ENCODE measurements around the gene ITIH3. TPM values are rescaled to one million over a fixed set of nuclear protein-coding genes. Genes with fewer than 3 reads are reported as not detected.

Gene ITIH3
- total and polyA plus RNA-seq, 2 of the 8 experiments (the other 6 are each of a cell fraction or from before 2014, with no cell fraction given): not detected

DNA sequence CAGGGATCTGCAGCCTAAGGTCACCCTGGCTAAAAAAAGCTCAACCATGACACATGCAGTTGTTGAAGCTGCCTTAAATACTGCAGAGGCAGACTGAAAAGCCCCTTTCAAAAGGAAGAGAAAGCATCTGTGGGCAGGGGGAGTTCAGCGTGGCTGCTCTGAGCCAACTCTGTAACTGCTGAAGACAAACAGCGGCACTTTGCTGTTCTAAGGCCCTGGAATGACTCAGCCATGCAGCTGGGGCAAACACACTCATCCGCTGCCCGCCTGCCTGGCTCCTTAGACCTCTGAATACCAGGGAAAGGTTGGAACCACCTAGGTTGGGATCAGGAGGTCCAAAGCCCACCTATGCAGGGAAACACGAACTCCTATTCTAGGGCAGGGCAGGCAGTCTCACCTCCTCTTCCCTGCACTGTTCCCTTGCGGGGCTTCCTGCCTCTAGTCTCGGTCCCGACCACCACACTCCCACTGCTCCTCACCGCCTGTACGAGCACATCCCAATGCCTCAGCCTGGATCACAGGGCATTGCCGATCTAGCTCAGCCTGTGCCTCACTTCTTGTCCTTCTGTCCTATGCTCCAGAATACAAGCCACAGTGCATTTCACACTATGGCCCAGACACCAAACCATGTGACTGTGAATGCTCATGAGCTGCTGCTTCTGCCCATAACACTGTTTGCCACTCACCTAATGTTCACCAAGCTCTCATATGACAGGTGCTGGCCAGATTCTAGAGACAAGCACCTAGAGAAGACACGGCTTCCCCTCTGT, 46.8 kb downstream of the ITIH3 start:
- ChIA-PET POLR2A (ENCODE audit: partially characterized antibody) (no interaction called here), CTCF (ENCODE audit: partially characterized antibody) (interaction anchor here (1.5 to 3.6 kb wide), 5 partner anchors 10 to 188 kb away, joined by 3 to 15 read pairs (median 6); no protein-coding TSS in a partner anchor)
- no peak overlapping the region for H3K23ac ChIP-seq (ENCODE audit: insufficient read length)
- no peak overlapping the region for H3K14ac ChIP-seq (ENCODE audit: insufficient read length)
- H3K27ac ChIP-seq (ENCODE audit: low read depth, low read length): no peak overlapping the region
- no peak overlapping the region for H2AK5ac ChIP-seq (ENCODE audit: low read depth, low read length)
- H3K79me2 ChIP-seq (ENCODE audit: control insufficient read depth in 1 of 2, insufficient read depth in 2 of 2, low read length in 2 of 2): no peaks in the 10 kb centered on the region
- H2BK15ac ChIP-seq (ENCODE audit: low read length): no peak overlapping the region
- H2BK5ac ChIP-seq (ENCODE audit: low read depth, low read length): no peak overlapping the region
- no peak overlapping the region for H3K56ac ChIP-seq (replicated peaks; ENCODE audit: insufficient read length, low read depth, low read length)
- DNase-seq (ENCODE audit: low read depth in 1 of 2, low spot score in 2 of 2) (no peak), FAIRE-seq (no peak)
- H4K8ac ChIP-seq (ENCODE audit: extremely low read depth, insufficient read depth, low read length): no peak overlapping the region; the same call in 1 of the 2 replicates
- peaks cover 0 to 6% of the 10 kb centered on the region in 2 experiments for H4K20me1 ChIP-seq (replicated peaks in 1 of 2; ENCODE audit: control insufficient read depth in 1 of 2, insufficient read depth in 2 of 2, low read length in 2 of 2)
- no peak overlapping the region for H2BK12ac ChIP-seq (ENCODE audit: low read depth, low read length)
- no peak overlapping the region for H4K91ac ChIP-seq (replicated peaks; ENCODE audit: insufficient read length, low read length)
- H3K27me3 ChIP-seq (replicated peaks in 1 of 4; ENCODE audit: control insufficient read depth in 3 of 4, extremely low read depth in 1 of 4, insufficient read depth in 3 of 4, low read length in 3 of 4): no peaks in the 10 kb centered on the region
- TF ChIP-seq SP4 (IDR thresholded peaks at IDR 0.05; ENCODE audit: low read length): no peak
- no peaks in the 10 kb centered on the region; the same call in 1 of the 2 replicates for H3K79me1 ChIP-seq (ENCODE audit: low read depth, low read length)
- no peak overlapping the region for H3K4me3 ChIP-seq (ENCODE audit: extremely low read depth in 1 of 4, insufficient read depth in 2 of 4, low read depth in 3 of 4, low read length in 4 of 4)
- H3K4ac ChIP-seq (replicated peaks; ENCODE audit: insufficient read length, low read depth, low read length): no peak overlapping the region
- no peaks in the 10 kb centered on the region for H3K23me2 ChIP-seq (ENCODE audit: low read depth, low read length)
- H3K9ac ChIP-seq (replicated peaks in 1 of 4; ENCODE audit: extremely low read depth in 1 of 4, low read depth in 3 of 4, low read length in 3 of 4): no peak overlapping the region
- no peak overlapping the region for H2AFZ ChIP-seq (ENCODE audit: low read length)
- no peak overlapping the region for H2BK120ac ChIP-seq (replicated peaks; ENCODE audit: low read depth, low read length)
- H3K9me3 ChIP-seq (ENCODE audit: insufficient read depth in 2 of 2, low read depth in 1 of 2, low read length in 1 of 2): no peaks in the 10 kb centered on the region
- H2BK20ac ChIP-seq (ENCODE audit: low read length): no peak overlapping the region
- no peak overlapping the region for H3K18ac ChIP-seq (ENCODE audit: extremely low read depth, low read length)
- no peaks in the 10 kb centered on the region for H3K4me1 ChIP-seq (replicated peaks in 1 of 4; ENCODE audit: control insufficient read depth in 3 of 4, insufficient read depth in 4 of 4, low read length in 3 of 4)
- no peak overlapping the region for H3K4me2 ChIP-seq (ENCODE audit: insufficient read depth in 1 of 2, low read depth in 2 of 2, low read length in 2 of 2)
- peaks cover 0 to 5% (median 2%) of the 10 kb centered on the region in 4 experiments; a peak in 3 of 8 replicates for H3K36me3 ChIP-seq (ENCODE audit: control insufficient read depth in 2 of 4, insufficient read depth in 4 of 4, low read length in 3 of 4)
- H4K5ac ChIP-seq (ENCODE audit: insufficient read length, low read depth, low read length): no peak overlapping the region
- 88% methylated on average over 12 of the region's 12 CpGs; no CpG with 5 or more reads in 1 of the 2 experiments for WGBS, 2 experiments (ENCODE audit: extremely low coverage in 1 of 2, insufficient coverage in 1 of 2, insufficient read length in 1 of 2, insufficient replicate concordance in 2 of 2, low coverage in 1 of 2, low lambda C conversion rate in 2 of 2, missing lambda C conversion rate in 1 of 2)
